PC-3 (cell line): Measurements from ENCODE around the gene LMBRD1.

Experiments used
- EZH2 ChIP-seq: fragments of 300-600 bp; sonication (generic); IDR thresholded peaks from one replicate; pipeline ENCODE4 v1.6.1; 2017; ENCODE audit warnings: antibody characterized with exemption, mild to moderate bottlenecking, low read length; ENCODE audit not compliant: unreplicated experiment
- TF ChIP-seq, protein P1 (sequence below): fragments of 300-600 bp; sonication (generic); conservative IDR thresholded peaks from 2 replicates; pipeline ENCODE4 v1.5.1; 2017; ENCODE audit warnings: antibody characterized with exemption, low read depth, mild to moderate bottlenecking, low read length

GRCh38 chr6:69647726-69648125, 149.1 kb downstream of the LMBRD1 start:
- no peak for TF ChIP-seq EZH2
- TF ChIP-seq, protein P1, sequence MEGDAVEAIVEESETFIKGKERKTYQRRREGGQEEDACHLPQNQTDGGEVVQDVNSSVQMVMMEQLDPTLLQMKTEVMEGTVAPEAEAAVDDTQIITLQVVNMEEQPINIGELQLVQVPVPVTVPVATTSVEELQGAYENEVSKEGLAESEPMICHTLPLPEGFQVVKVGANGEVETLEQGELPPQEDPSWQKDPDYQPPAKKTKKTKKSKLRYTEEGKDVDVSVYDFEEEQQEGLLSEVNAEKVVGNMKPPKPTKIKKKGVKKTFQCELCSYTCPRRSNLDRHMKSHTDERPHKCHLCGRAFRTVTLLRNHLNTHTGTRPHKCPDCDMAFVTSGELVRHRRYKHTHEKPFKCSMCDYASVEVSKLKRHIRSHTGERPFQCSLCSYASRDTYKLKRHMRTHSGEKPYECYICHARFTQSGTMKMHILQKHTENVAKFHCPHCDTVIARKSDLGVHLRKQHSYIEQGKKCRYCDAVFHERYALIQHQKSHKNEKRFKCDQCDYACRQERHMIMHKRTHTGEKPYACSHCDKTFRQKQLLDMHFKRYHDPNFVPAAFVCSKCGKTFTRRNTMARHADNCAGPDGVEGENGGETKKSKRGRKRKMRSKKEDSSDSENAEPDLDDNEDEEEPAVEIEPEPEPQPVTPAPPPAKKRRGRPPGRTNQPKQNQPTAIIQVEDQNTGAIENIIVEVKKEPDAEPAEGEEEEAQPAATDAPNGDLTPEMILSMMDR, result no peak
